Measurements from ENCODE around the gene PPP1R27.

DNA sequence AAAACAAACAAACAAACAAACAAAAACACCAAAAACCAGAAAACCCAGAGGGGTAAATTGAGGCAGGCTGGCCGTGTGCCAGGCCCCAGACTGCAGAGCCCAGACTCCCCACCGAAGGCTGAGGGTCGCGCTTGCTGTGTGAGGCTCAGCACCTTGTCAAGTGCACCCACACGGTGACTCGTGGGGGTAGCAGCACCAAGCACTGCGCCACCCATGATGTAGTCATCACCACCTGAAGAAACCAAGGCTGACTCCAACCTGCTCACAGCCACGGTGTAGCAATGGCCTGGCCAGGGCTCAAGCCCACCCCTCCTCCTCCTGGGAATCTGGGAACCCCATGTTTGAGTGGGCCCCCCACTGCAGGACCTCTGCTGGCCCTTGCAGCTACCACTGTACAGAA, 13.7 kb downstream of the PPP1R27 start:
- TF ChIP-seq, protein P1, sequence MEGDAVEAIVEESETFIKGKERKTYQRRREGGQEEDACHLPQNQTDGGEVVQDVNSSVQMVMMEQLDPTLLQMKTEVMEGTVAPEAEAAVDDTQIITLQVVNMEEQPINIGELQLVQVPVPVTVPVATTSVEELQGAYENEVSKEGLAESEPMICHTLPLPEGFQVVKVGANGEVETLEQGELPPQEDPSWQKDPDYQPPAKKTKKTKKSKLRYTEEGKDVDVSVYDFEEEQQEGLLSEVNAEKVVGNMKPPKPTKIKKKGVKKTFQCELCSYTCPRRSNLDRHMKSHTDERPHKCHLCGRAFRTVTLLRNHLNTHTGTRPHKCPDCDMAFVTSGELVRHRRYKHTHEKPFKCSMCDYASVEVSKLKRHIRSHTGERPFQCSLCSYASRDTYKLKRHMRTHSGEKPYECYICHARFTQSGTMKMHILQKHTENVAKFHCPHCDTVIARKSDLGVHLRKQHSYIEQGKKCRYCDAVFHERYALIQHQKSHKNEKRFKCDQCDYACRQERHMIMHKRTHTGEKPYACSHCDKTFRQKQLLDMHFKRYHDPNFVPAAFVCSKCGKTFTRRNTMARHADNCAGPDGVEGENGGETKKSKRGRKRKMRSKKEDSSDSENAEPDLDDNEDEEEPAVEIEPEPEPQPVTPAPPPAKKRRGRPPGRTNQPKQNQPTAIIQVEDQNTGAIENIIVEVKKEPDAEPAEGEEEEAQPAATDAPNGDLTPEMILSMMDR (IDR thresholded peaks at IDR 0.05), result no peak
- TF ChIP-seq POLR2A (IDR thresholded peaks at IDR 0.05), result no peak

All from tibial nerve (tissue), 3 donors.